ENCODE results near the gene SNX18.
"Not testable (repeated sequence)": the region's sequence is repeated elsewhere in the genome, so short reads cannot be mapped to it uniquely, and the experiment has no call there.

SNX18 gene

GRCh38 chr5:54517512-54518145 lies at the start of gene SNX18:
Gene SNX18, plus strand, starts transcription at chr5:54517759. Its CDS starts 194 bp downstream, at chr5:54517953.
- peak; percentile 92 for DNase-seq (ENCODE audit: low spot score)

GRCh38 chr5:54469622-54470021 lies 47.9 kb upstream of the SNX18 start:
- DNase-seq (ENCODE audit: low spot score), result no peak

GRCh38 chr5:54470128-54470527 lies 47.4 kb upstream of the SNX18 start:
- DNase-seq (ENCODE audit: low spot score), result no peak

- DNase-seq (ENCODE audit: low spot score), result no peak
These were observed 46.9 kb upstream of the SNX18 start for GRCh38 chr5:54470677-54471076.

- no peak for DNase-seq (ENCODE audit: low spot score)
These were observed 46.2 kb upstream of the SNX18 start for GRCh38 chr5:54471398-54471797.

GRCh38 chr5:54476682-54477081 lies 40.9 kb upstream of the SNX18 start:
- DNase-seq (ENCODE audit: low spot score), result no peak

- DNase-seq (ENCODE audit: low spot score), result no peak
These were observed 39.5 kb upstream of the SNX18 start for GRCh38 chr5:54477941-54478478.

GRCh38 chr5:54480296-54480695 lies 37.3 kb upstream of the SNX18 start:
- no peak for DNase-seq (ENCODE audit: low spot score)

GRCh38 chr5:54484219-54484894 lies 33.2 kb upstream of the SNX18 start:
- DNase-seq (ENCODE audit: low spot score), result no peak

- DNase-seq (ENCODE audit: low spot score), result not testable (repeated sequence)
These were observed 31.9 kb upstream of the SNX18 start for GRCh38 chr5:54485659-54486058.

GRCh38 chr5:54489648-54489979 lies 27.9 kb upstream of the SNX18 start:
- not testable (repeated sequence) for DNase-seq (ENCODE audit: low spot score)

GRCh38 chr5:54491326-54491725 lies 26.2 kb upstream of the SNX18 start:
- DNase-seq (ENCODE audit: low spot score), result no peak

- no peak for DNase-seq (ENCODE audit: low spot score)
These were observed 25.4 kb upstream of the SNX18 start for GRCh38 chr5:54492178-54492577.

- DNase-seq (ENCODE audit: low spot score), result no peak
These were observed 22.5 kb upstream of the SNX18 start for GRCh38 chr5:54495027-54495426.

- DNase-seq (ENCODE audit: low spot score), result no peak
These were observed 3.3 kb upstream of the SNX18 start for GRCh38 chr5:54514291-54514690.

GRCh38 chr5:54514841-54515432 lies 2.6 kb upstream of the SNX18 start:
- no peak for DNase-seq (ENCODE audit: low spot score)

GRCh38 chr5:54515634-54516033 lies 1.9 kb upstream of the SNX18 start:
- no peak for DNase-seq (ENCODE audit: low spot score)

- no peak for DNase-seq (ENCODE audit: low spot score)
These were observed 1.4 kb upstream of the SNX18 start for GRCh38 chr5:54516051-54516655.

- no peak for DNase-seq (ENCODE audit: low spot score)
These were observed 416 bp upstream of the SNX18 start for GRCh38 chr5:54517174-54517511.

- DNase-seq (ENCODE audit: low spot score), result peak; percentile 61
These were observed 723 bp downstream of the SNX18 start for GRCh38 chr5:54518146-54518817.

- DNase-seq (ENCODE audit: low spot score), result no peak
These were observed 1.4 kb downstream of the SNX18 start for GRCh38 chr5:54518818-54519508.

GRCh38 chr5:54519509-54519876 lies 1.9 kb downstream of the SNX18 start:
- no peak for DNase-seq (ENCODE audit: low spot score)
